ENCODE measurements around the gene AJAP1. TPM values are rescaled to one million over a fixed set of nuclear protein-coding genes. Genes with fewer than 3 reads are reported as not detected.

The AJAP1 gene
- total and polyA plus RNA-seq, 2 donors (not counting 1 experiment from before 2014, with no cell fraction given): not detected

GRCh38 chr1:4682607-4683220 lies 28.3 kb downstream of the AJAP1 start:
- ChIA-PET CTCF (no interaction called here), POLR2A (no interaction called here)
- no peaks in the 10 kb centered on the region for H3K27me3 ChIP-seq (replicated peaks in 1 of 4; ENCODE audit: control extremely low read depth in 1 of 4, control insufficient read depth in 3 of 4, insufficient read depth in 4 of 4, low read length in 3 of 4)
- H3K36me3 ChIP-seq (replicated peaks in 1 of 2; ENCODE audit: control extremely low read depth in 1 of 2, control insufficient read depth in 1 of 2, extremely low read depth in 1 of 2, insufficient read depth in 2 of 2, low read length in 1 of 2): no peaks in the 10 kb centered on the region
- DNase-seq (no peak), ATAC-seq (ENCODE audit: low read depth) (no peak)
- no peaks in the 10 kb centered on the region for H4K20me1 ChIP-seq (ENCODE audit: control insufficient read depth, insufficient read depth, low read length, poor library complexity, severe bottlenecking)
- H3K27ac ChIP-seq (ENCODE audit: low read length in 2 of 2): no peak overlapping the region
- no peaks in the 10 kb centered on the region for H3K4me1 ChIP-seq (ENCODE audit: control insufficient read depth in 2 of 2, insufficient read depth in 2 of 2, low read length in 2 of 2)
- no peak overlapping the region for H3K4me3 ChIP-seq (ENCODE audit: control extremely low read depth in 1 of 5, extremely low read depth in 1 of 5, insufficient read depth in 1 of 5, low read depth in 2 of 5, low read length in 4 of 5)
- 76% methylated on average over 2 of the region's 2 CpGs for WGBS (ENCODE audit: insufficient coverage)
- Mint-ChIP-seq H3K9me3 (ENCODE audit: insufficient read depth) (peaks cover 17% of the 10 kb centered on the region), H3K27ac (no peak overlapping the region), H3K27me3 (no peaks in the 10 kb centered on the region), H3K4me1 (no peaks in the 10 kb centered on the region), H3K4me3 (no peak overlapping the region)
- peaks cover 0 to 22% (median 10%) of the 10 kb centered on the region in 3 donors for H3K9me3 ChIP-seq (ENCODE audit: control extremely low read depth in 1 of 3, control insufficient read depth in 2 of 3, insufficient read depth in 1 of 3, low read length in 2 of 3)
- no peak overlapping the region for H3K9ac ChIP-seq (ENCODE audit: low read length)
- no peaks in the 10 kb centered on the region for H3K79me2 ChIP-seq (ENCODE audit: control insufficient read depth, insufficient read depth, low read length)
- no peak overlapping the region for H3K4me2 ChIP-seq (replicated peaks; ENCODE audit: low read depth, low read length, poor library complexity, severe bottlenecking)
- no peak overlapping the region for H2AFZ ChIP-seq (ENCODE audit: insufficient read depth, low read depth, low read length, poor library complexity, severe bottlenecking)
- no peak for TF ChIP-seq CTCF (IDR thresholded peaks at IDR 0.05)
- no peak for TF ChIP-seq EZH2 (IDR thresholded peaks at IDR 0.05; ENCODE audit: borderline replicate concordance, insufficient read depth, low read depth, low read length, poor library complexity, severe bottlenecking)
- intact Hi-C loops (cut with micrococcal nuclease): no loop called here

GRCh38 chr1:4684136-4684535 lies 29.7 kb downstream of the AJAP1 start:
- intact Hi-C loops (cut with micrococcal nuclease): no loop called here
- H3K27ac ChIP-seq (ENCODE audit: low read length in 2 of 2): no peak overlapping the region
- Mint-ChIP-seq H3K4me1 (no peaks in the 10 kb centered on the region), H3K27ac (no peak overlapping the region), H3K4me3 (no peak overlapping the region), H3K9me3 (ENCODE audit: insufficient read depth) (peaks cover 6% of the 10 kb centered on the region), H3K27me3 (no peaks in the 10 kb centered on the region)
- H3K9me3 ChIP-seq (ENCODE audit: control extremely low read depth in 1 of 3, control insufficient read depth in 2 of 3, insufficient read depth in 1 of 3, low read length in 2 of 3): peaks cover 0 to 12% (median 6%) of the 10 kb centered on the region in 3 donors
- ChIA-PET POLR2A (no interaction called here), CTCF (no interaction called here)
- no peak overlapping the region for H3K4me3 ChIP-seq (ENCODE audit: control extremely low read depth in 1 of 5, extremely low read depth in 1 of 5, insufficient read depth in 1 of 5, low read depth in 2 of 5, low read length in 4 of 5)
- H2AFZ ChIP-seq (ENCODE audit: insufficient read depth, low read depth, low read length, poor library complexity, severe bottlenecking): no peak overlapping the region
- no peak for DNase-seq
- ATAC-seq (ENCODE audit: low read depth): no peak
- no peaks in the 10 kb centered on the region for H3K27me3 ChIP-seq (replicated peaks in 1 of 4; ENCODE audit: control extremely low read depth in 1 of 4, control insufficient read depth in 3 of 4, insufficient read depth in 4 of 4, low read length in 3 of 4)
- no peak for TF ChIP-seq CTCF (IDR thresholded peaks at IDR 0.05)
- H4K20me1 ChIP-seq (ENCODE audit: control insufficient read depth, insufficient read depth, low read length, poor library complexity, severe bottlenecking): no peaks in the 10 kb centered on the region
- no peaks in the 10 kb centered on the region for H3K4me1 ChIP-seq (ENCODE audit: control insufficient read depth in 2 of 2, insufficient read depth in 2 of 2, low read length in 2 of 2)
- WGBS (ENCODE audit: insufficient coverage): 84% methylated on average over 8 of the region's 8 CpGs
- no peaks in the 10 kb centered on the region for H3K79me2 ChIP-seq (ENCODE audit: control insufficient read depth, insufficient read depth, low read length)
- H3K9ac ChIP-seq (ENCODE audit: low read length): no peak overlapping the region
- no peaks in the 10 kb centered on the region for H3K36me3 ChIP-seq (replicated peaks in 1 of 2; ENCODE audit: control extremely low read depth in 1 of 2, control insufficient read depth in 1 of 2, extremely low read depth in 1 of 2, insufficient read depth in 2 of 2, low read length in 1 of 2)
- H3K4me2 ChIP-seq (replicated peaks; ENCODE audit: low read depth, low read length, poor library complexity, severe bottlenecking): no peak overlapping the region

All from B cell (primary cell).